SJCRH30 (cell line): ENCODE data around the gene CDHR3. TPM values are rescaled to one million over a fixed set of nuclear protein-coding genes. Genes with fewer than 3 reads are reported as not detected.

Source experiments
- DNase-seq, 2 experiments: peaks; one replicate each; pipeline ENCODE4 v3.0.0-alpha.2; 2015 to 2020
- H3K27ac ChIP-seq: fragments of 250-450 bp; sonication (Bioruptor Pico); 2 replicates; pipeline ENCODE4 v1.5.1; 2020; ENCODE audit warnings: mild to moderate bottlenecking, moderate library complexity
- H3K27me3 ChIP-seq: fragments of 250-450 bp; sonication (Bioruptor Pico); 2 replicates; pipeline ENCODE4 v1.5.1; 2020; ENCODE audit warnings: mild to moderate bottlenecking, moderate library complexity
- H3K36me3 ChIP-seq: fragments of 250-450 bp; sonication (Bioruptor Pico); 2 replicates; pipeline ENCODE4 v1.5.1; 2020; ENCODE audit warnings: mild to moderate bottlenecking, moderate library complexity
- H3K4me1 ChIP-seq: fragments of 250-450 bp; sonication (Bioruptor Pico); 2 replicates; pipeline ENCODE4 v1.5.1; 2020; ENCODE audit warnings: mild to moderate bottlenecking, moderate library complexity
- H3K4me3 ChIP-seq: fragments of 250-450 bp; sonication (Bioruptor Pico); 2 replicates; pipeline ENCODE4 v1.5.1; 2020; ENCODE audit warnings: mild to moderate bottlenecking, moderate library complexity
- H3K9me3 ChIP-seq: fragments of 250-450 bp; sonication (Bioruptor Pico); replicated peaks from 2 replicates; pipeline ENCODE4 v1.5.1; 2020; ENCODE audit warnings: mild to moderate bottlenecking, moderate library complexity
- total RNA-seq: library from RNA; depleted of rRNA; stranded (reverse); fragments of >200 nt; shearing (Covaris generic); gene quantifications from 2 replicates; pipeline ENCODE4 v1.2.3, GENCODE V29; 2014; rRNA removed

Gene CDHR3
- total RNA-seq, result 0.91 and 1.5 TPM in 2 replicates

DNA sequence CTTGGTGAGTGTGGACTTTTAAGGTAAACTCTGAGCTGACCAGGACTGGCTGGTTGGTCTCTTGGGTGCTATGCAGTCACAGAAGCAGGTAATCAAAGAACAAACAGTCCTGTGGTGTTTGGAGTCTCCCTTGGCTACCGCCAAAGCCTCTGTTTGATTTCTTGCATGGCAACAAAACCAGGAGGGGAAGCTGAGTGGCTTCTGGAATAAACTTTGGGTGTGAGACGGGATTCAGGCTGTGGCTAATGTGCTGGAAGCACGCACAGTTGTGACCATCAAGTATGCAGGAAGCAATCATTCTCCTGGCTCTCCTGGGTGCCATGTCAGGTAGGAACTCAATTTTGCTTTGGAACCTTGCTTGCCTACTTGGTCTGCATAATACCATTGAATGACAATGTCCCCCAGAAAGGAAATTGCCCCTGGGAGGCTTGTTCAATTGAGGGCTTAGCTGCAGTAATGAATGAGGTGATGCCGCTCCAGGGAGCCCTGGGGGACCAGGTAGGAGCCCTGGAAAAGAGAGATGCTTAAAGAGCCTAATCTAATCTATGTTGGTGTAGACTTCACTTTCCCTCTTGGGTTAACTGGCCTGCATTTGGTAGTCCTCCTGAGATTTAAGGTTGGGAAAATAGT is at the start of gene CDHR3:
TSS of gene CDHR3 (plus strand) at position 227 of the 630 bp plus-strand sequence. CDS start at position 282, 55 bp downstream.
- Histone ChIP-seq H3K36me3 (no peaks in the 10 kb centered on the region), H3K4me3 (no peak within 1 kb of the TSS), H3K4me1 (no peaks in the 10 kb centered on the region), H3K9me3 (no peaks in the 10 kb centered on the region), H3K27me3 (no peaks in the 10 kb centered on the region), H3K27ac (no peak within 1 kb of the TSS)
- no peak for DNase-seq

- H3K27me3 ChIP-seq, result no peaks in the 10 kb centered on the region
- H3K4me3 ChIP-seq, result no peak overlapping the region
- DNase-seq, result no peak
- no peaks in the 10 kb centered on the region for H3K36me3 ChIP-seq
- H3K9me3 ChIP-seq, result 0 out of 2 replicates have a peak, but pooled peaks cover 2% of the 10 kb centered on the region
- no peaks in the 10 kb centered on the region for H3K4me1 ChIP-seq
- no peak overlapping the region for H3K27ac ChIP-seq
Observed at GRCh38 chr7:105913947-105914346, 49.1 kb upstream of the CDHR3 start.

GRCh38 chr7:105916603-105917002 is 46.5 kb upstream of the CDHR3 start:
- Histone ChIP-seq H3K4me3 (no peak overlapping the region), H3K27ac (no peak overlapping the region), H3K27me3 (no peaks in the 10 kb centered on the region), H3K9me3 (0 out of 2 replicates have a peak, but pooled peaks cover 2% of the 10 kb centered on the region), H3K4me1 (no peaks in the 10 kb centered on the region), H3K36me3 (no peaks in the 10 kb centered on the region)
- DNase-seq, result no peak

DNA sequence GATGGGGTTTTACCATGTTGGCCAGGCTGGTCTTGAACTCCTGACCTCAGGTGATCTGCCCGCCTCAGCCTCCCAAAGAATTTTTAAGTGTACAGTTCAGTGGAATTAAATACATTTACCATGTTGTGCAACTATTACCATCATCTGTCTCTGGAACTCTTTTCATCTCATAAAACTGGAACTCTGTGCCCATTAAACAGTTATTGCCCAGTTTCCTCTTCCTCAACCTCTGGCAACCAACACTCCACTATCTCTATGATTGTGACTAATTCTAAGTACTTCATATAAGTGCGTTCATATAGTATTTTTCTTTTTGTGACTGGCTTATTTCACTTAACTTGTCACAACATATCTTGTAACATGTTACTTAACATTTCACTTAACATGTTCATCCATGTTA is 45.4 kb upstream of the CDHR3 start:
- Histone ChIP-seq H3K36me3 (no peaks in the 10 kb centered on the region), H3K27me3 (no peaks in the 10 kb centered on the region), H3K27ac (no peak overlapping the region), H3K4me1 (no peaks in the 10 kb centered on the region), H3K9me3 (0 out of 2 replicates have a peak, but pooled peaks cover 4% of the 10 kb centered on the region), H3K4me3 (no peak overlapping the region)
- DNase-seq, result no peak

DNA sequence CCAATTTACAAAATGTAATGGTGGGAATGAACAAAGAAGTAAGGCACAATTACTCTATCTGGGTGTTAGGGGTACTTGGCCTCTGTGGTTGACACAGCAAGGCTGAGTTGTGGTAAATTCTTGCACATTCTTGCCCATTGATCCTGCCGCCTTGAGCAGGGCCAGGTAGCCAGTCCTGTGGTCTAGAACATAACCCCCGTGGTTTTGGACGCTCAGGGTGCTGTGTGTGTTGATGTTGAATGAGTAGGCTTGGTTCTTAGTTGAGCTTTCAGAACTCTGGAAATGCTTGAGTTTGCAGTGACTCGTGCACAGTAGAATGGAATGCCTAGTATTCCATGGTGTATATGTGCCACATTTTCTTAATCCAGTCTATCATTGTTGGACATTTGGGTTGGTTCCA is 42.3 kb upstream of the CDHR3 start:
- no peaks in the 10 kb centered on the region for H3K36me3 ChIP-seq
- H3K4me1 ChIP-seq, result no peaks in the 10 kb centered on the region
- no peaks in the 10 kb centered on the region for H3K27me3 ChIP-seq
- no peak overlapping the region for H3K27ac ChIP-seq
- no peak for DNase-seq
- H3K9me3 ChIP-seq, result 0 out of 2 replicates have a peak, but pooled peaks cover 4% of the 10 kb centered on the region
- H3K4me3 ChIP-seq, result no peak overlapping the region

DNA sequence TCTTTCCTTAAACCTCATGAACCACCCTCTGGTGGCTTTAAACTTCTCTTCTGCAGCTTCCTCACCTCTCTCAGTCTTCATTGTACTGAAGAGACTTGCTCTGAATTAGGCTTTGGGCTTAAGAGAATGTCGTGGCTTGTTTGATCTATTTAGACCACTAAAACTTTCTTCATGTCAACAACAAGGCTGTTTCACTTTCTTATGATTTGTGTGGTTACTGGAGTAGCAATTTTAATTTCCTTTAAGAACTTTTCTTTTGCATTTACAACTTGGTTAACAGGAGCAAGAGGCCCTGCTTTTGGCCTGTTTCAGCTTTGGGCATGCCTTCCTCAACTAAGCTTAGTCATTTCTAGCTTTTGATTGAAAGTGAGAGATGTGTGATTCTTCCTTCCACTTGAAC is 38.1 kb upstream of the CDHR3 start:
- H3K36me3 ChIP-seq, result no peaks in the 10 kb centered on the region
- H3K4me1 ChIP-seq, result peaks cover 5% of the 10 kb centered on the region; the same call in 1 of the 2 replicates
- H3K4me3 ChIP-seq, result no peak overlapping the region
- H3K9me3 ChIP-seq, result 0 out of 2 replicates have a peak, but pooled peaks cover 4% of the 10 kb centered on the region
- H3K27me3 ChIP-seq, result no peaks in the 10 kb centered on the region
- no peak overlapping the region for H3K27ac ChIP-seq
- DNase-seq, result no peak

- H3K4me3 ChIP-seq, result no peak overlapping the region
- peak; percentile 54 to 62 for DNase-seq
- no peaks in the 10 kb centered on the region for H3K27me3 ChIP-seq
- H3K4me1 ChIP-seq, result peaks cover 5% of the 10 kb centered on the region; the same call in 1 of the 2 replicates
- no peaks in the 10 kb centered on the region for H3K36me3 ChIP-seq
- H3K9me3 ChIP-seq, result 0 out of 2 replicates have a peak, but pooled peaks cover 4% of the 10 kb centered on the region
- H3K27ac ChIP-seq, result no peak overlapping the region
Observed at GRCh38 chr7:105926131-105926530, 36.9 kb upstream of the CDHR3 start.

- no peak overlapping the region for H3K27ac ChIP-seq
- no peaks in the 10 kb centered on the region for H3K27me3 ChIP-seq
Observed at GRCh38 chr7:105931179-105931578, 31.9 kb upstream of the CDHR3 start.

DNA sequence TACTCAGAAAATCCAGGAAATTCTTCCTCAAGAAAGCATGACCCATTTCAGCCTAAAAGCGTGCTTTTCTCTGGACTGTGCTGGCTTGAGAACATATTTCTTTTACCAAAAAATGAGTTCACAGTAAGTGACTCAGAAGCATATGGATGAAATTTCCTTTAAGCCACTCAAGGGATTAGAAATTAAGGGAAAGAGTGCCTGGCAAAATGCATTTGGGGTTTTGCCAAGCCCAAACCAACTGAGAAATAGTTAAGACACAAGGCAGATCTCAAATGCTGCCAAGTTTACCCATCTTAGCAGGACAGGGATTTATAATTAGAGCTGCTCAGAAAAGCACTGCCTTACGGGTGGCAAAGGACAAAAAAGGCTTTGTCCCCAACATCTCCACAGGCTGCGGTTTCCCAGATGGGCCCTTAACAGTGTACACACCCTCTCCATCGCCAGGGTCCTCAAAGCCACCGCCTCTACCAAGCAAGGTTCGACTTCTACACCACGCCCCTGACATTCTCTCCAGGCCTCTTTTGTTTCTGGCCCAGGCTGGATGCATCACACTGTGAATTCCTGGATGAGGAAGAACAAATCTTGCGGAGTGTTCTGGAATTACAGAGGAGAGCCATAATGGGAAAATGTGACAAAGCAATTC is 30.1 kb upstream of the CDHR3 start:
- Histone ChIP-seq H3K36me3 (no peaks in the 10 kb centered on the region), H3K27ac (peak overlapping the region; percentile 2; the same call in 1 of the 2 replicates), H3K27me3 (no peaks in the 10 kb centered on the region), H3K4me3 (no peak overlapping the region), H3K4me1 (peaks cover 16% of the 10 kb centered on the region), H3K9me3 (no peaks in the 10 kb centered on the region)
- peak; percentile 77 to 81 for DNase-seq

More at GRCh38 chr7:105931179-105931578, 31.9 kb upstream of the CDHR3 start:
- Histone ChIP-seq H3K4me3 (no peak overlapping the region), H3K4me1 (peaks cover 21% of the 10 kb centered on the region), H3K9me3 (no peaks in the 10 kb centered on the region), H3K36me3 (no peaks in the 10 kb centered on the region)
- DNase-seq, result no peak

- H3K9me3 ChIP-seq, result no peaks in the 10 kb centered on the region
- H3K4me1 ChIP-seq, result peaks cover 18% of the 10 kb centered on the region
- H3K27ac ChIP-seq, result no peak overlapping the region
- no peak overlapping the region for H3K4me3 ChIP-seq
- no peaks in the 10 kb centered on the region for H3K36me3 ChIP-seq
- DNase-seq, result peak in 1 of 2 experiments; percentile 22
- H3K27me3 ChIP-seq, result no peaks in the 10 kb centered on the region
Observed at GRCh38 chr7:105934572-105935185, 28.4 kb upstream of the CDHR3 start.

GRCh38 chr7:105935250-105935649 is 27.8 kb upstream of the CDHR3 start:
- H3K27ac ChIP-seq, result no peak overlapping the region
- no peak for DNase-seq
- H3K4me3 ChIP-seq, result no peak overlapping the region
- H3K27me3 ChIP-seq, result no peaks in the 10 kb centered on the region
- peaks cover 23% of the 10 kb centered on the region for H3K4me1 ChIP-seq
- H3K9me3 ChIP-seq, result no peaks in the 10 kb centered on the region
- no peaks in the 10 kb centered on the region for H3K36me3 ChIP-seq

GRCh38 chr7:105937411-105937810 is 25.7 kb upstream of the CDHR3 start:
- Histone ChIP-seq H3K4me3 (no peak overlapping the region), H3K36me3 (no peaks in the 10 kb centered on the region)

DNA sequence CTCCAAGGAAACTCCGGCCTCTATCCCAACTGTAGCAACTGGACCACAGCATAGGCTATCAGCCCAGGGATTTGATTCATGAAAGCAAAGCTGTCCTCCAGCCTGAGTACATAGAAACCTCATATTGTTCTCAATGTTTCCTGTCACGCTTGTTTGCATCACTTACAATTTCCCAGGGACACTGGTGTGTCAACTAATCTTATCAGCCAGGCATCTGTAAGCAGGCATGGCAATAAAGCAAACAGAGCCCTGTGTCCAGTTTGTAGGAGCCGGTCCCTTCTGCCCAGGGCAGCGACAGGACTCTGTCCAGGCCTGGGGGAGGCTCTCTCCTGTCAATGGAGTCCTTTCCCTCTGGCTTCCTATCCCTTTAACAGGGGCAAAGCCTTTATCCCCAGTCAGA is 23.0 kb upstream of the CDHR3 start:
- Histone ChIP-seq H3K36me3 (no peaks in the 10 kb centered on the region), H3K9me3 (no peaks in the 10 kb centered on the region), H3K4me1 (peaks cover 10% of the 10 kb centered on the region), H3K27ac (no peak overlapping the region), H3K4me3 (no peak overlapping the region), H3K27me3 (no peaks in the 10 kb centered on the region)
- peak; percentile 15 to 49 for DNase-seq

More at GRCh38 chr7:105937411-105937810, 25.7 kb upstream of the CDHR3 start:
- Histone ChIP-seq H3K9me3 (no peaks in the 10 kb centered on the region), H3K4me1 (peaks cover 20% of the 10 kb centered on the region), H3K27me3 (no peaks in the 10 kb centered on the region), H3K27ac (no peak overlapping the region)
- no peak for DNase-seq

GRCh38 chr7:105941596-105941995 is 21.5 kb upstream of the CDHR3 start:
- H3K27ac ChIP-seq, result no peak overlapping the region
- no peaks in the 10 kb centered on the region for H3K9me3 ChIP-seq
- H3K36me3 ChIP-seq, result no peaks in the 10 kb centered on the region
- peaks cover 10% of the 10 kb centered on the region for H3K4me1 ChIP-seq
- no peak overlapping the region for H3K4me3 ChIP-seq
- no peak for DNase-seq
- no peaks in the 10 kb centered on the region for H3K27me3 ChIP-seq

GRCh38 chr7:105943486-105943885 is 19.6 kb upstream of the CDHR3 start:
- H3K4me1 ChIP-seq, result peaks cover 10% of the 10 kb centered on the region
- H3K27ac ChIP-seq, result no peak overlapping the region
- H3K36me3 ChIP-seq, result no peaks in the 10 kb centered on the region
- H3K27me3 ChIP-seq, result no peaks in the 10 kb centered on the region
- no peak overlapping the region for H3K4me3 ChIP-seq
- DNase-seq, result no peak
- H3K9me3 ChIP-seq, result no peaks in the 10 kb centered on the region
